Left kidney (tissue), 2 donors: ENCODE measurements around the gene OSBPL3. TPM values are rescaled to one million over a fixed set of nuclear protein-coding genes. Genes with fewer than 3 reads are reported as not detected.
A peak's percentile ranks its signal among the peaks of the same experiment; 100 is the strongest.
"Not testable (repeated sequence)": the region's sequence is repeated elsewhere in the genome, so short reads cannot be mapped to it uniquely, and the experiment has no call there.

ENCODE experiments used
- DNase-seq: peaks from one replicate; pipeline ENCODE4 v3.0.0-alpha.2; 2013
- polyA plus RNA-seq: library from polyadenylated mRNA; unstranded; fragments of 120-200 nt; gene quantifications from one replicate; pipeline ENCODE4 v1.2.1, GENCODE V29; 2013; ENCODE audit not compliant: insufficient read length

OSBPL3 gene
- polyA plus RNA-seq, 1 donor: 27.6 TPM

DNA sequence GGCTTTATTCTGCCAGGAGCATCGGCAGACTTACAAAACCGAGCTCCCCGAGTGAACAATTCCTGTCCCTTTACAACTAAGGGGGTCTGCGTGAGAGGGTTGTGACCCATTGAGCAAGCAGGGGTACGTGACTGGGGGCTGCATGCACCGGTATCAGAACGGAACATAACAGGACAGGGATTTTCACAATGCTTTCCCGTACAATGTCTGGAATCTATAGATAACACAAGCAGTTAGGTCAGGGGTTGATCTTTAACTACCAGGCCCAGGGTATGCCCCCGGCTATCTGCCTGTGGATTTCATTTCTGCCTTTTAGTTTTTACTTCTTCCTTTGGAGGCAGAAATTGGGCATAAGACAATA is 184.6 kb downstream of the OSBPL3 start:
- no peak for DNase-seq

GRCh38 chr7:24794751-24795406 is 185.1 kb downstream of the OSBPL3 start:
- not testable (repeated sequence) for DNase-seq

DNA sequence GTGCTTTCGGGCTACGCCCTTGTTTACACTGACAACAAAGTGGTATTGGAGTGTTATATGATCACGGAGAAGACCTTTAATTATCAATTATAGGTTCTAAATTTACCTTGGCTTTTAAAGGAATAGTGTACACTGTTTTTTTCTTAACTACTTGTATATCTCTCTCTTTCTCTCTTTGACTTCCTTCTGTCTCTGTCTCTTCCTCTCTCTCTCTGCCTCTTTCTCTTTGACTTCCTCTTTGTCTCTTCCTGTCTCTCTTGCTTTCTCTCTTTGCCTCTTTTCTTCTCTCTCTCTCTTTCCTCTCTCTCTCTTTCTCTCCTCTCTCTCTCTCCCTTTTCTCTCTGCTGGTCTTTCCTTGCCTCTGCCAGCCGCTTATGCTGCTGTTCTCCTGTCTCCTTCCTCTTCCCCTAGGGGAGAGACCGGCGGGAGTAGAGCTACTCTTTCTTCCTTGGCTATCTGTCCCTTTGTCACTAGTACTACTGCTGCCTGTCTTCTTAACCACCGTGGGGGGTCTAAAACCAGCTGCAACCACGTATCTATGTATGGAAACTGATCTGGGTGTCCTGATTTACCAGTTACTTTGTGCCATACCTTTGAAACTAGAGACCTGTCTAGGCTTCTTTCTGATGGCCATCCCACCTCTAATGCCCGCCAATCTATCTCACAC is 185.9 kb downstream of the OSBPL3 start:
- DNase-seq: no peak

DNA sequence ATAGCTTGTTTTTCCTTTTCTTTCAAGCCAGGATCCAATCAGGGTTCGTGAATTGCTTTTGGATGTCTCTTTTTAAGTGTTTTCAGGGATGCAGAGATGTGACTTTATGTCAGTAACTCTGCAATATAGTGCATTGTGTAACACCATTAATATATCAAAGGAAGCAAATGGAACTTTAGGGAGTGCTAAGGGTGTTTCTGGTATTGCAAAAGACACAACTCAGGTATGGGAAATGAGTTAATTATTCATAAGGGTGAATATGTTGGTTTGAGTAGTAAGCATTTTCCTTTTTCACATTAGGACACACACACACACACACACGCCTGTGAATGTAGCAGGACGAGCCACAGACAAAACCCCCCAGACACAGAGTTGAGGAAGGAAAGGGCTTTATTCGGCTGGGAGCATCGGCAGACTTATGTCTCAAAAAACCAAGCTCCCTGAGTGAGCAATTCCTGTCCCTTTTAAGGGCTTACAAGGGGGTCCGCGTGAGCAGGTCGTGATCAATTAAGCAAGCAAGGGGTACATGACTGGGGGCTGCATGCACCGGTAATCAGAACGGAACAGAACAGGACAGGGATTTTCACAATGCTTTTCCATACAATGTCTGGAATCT is 190.9 kb downstream of the OSBPL3 start:
- DNase-seq: no peak

- no peak for DNase-seq
Observed at GRCh38 chr7:24788075-24788474, 191.9 kb downstream of the OSBPL3 start.

DNA sequence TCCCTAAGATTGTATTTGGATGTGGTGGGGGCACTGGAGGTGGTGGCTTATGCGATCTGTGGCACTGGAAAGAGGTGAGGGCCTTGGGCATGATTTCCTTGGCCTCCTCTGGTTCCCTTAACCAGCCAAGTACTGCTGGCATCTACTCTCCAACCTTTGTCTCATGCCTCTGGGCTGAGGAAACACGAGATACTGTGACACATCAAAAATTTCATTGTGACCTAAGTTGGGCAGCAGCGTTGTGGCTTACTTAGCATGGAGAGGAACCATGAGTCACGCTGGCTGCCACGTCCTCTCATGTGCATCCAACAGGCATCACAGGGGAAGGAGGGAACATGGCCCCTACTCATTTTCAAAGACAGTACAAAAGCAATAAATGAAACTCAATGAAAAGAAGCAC is 193.0 kb downstream of the OSBPL3 start:
- no peak for DNase-seq

DNA sequence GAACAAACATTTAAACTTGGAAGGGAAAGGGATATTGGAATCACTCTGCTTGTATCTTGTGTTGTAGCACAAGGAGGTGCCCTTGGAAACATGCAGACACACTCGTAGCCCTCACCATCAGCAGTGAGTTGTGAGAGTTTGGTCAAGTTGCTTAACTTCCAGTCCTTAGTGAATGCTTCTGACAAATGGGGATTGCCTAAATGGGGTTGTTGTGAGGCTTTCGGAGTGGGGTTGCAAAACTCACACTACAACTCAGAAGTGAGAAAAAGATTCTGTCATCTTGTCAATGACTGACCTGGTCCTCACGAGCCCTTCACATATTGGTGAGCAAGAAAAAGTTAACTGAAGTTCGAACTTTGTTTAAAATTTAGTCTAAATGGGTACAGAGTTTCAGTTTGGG is 193.7 kb downstream of the OSBPL3 start:
- DNase-seq: no peak

DNA sequence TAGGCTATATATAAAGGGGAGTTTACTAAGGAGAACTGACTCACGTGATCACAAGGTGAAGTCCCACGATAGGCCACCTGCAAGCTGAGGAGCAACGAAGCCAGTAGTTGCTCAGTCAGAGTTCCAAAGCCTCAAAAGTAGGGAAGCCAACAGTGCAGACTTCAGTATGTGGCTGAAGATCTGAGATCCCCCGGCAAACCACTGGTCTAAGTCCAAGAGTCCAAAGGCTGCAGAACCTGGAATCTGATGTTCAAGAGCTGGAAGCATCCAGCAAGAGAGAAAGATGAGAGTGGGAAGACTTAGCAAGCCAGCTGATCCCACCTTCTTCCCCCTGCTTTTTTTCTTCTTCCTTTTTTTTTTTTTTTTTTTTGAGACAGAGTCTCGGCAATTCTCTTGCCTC is 195.7 kb downstream of the OSBPL3 start:
- DNase-seq: no peak

DNA sequence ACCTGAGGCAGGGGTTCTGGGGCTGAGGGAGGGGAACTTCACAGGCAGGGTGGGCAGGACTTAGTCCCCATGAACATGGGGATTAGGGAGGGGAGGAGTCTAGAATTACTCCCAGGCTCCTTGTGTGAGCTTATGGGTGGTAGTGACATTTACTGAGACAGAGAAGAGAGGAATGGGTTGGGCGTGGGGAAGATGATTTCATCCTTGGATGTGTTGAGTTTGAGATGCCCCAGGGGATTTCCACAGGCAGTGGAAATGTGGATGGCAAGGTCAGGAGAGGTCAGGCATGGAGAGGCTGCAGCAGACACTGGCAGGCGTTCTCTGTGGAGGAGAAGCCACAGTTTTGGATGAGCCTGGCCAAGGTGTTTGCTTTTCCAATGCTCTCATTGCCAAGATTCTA is 196.3 kb downstream of the OSBPL3 start:
- DNase-seq: no peak

- no peak for DNase-seq
Observed at GRCh38 chr7:24781106-24781505, 198.9 kb downstream of the OSBPL3 start.

DNA sequence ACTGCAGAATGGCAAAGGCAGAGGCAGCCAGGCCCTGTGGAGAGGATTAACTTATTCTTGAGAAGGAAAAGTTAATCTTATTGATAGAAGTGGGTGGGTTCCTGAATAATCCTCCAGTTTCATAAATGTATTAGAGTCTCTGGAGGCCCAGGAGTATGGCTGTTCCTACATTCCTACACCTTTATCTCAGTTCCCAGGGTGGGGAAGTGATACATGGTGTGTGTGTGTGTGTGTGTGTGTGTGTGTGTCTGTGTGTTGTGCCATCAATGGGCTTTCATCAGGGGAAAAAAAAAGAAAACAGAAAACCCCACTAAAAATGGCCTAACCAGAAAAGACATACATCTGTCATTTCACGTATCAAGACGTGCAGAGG is 200.7 kb downstream of the OSBPL3 start:
- DNase-seq: no peak

DNA sequence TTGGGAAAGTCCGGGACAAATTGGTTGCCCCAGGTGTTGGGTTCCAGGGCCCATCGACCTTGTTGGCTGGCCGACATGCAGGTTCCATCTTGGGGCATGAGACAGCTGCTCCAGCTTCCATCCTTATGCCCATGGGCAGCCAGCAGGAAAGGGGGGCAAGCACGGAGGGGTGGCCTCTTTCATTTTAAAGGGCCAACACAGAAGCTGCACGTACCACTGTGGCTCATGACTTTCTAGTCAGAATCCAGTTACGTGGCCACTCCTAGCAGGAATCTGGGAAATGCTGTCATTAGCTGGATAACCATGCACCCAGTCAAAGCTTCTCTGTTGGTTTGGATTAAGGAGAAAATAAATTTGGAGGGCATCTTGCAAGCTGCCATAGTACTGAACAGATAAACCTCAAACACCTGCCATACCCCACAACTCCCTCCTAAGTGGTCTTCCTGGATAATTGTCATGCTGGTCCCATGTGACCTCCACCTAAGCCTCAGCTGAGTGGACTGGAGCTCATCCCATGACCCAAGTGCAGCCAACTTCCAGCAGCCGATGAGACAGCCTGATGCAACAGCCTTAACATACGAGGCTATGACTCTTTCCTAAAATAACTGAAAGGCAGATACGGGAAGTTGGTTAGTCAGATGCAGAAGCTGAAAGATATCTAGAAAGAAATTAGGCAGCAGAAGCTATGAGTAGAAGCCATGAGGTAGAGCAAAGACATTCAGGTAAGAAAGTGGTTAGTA is 201.3 kb downstream of the OSBPL3 start:
- no peak for DNase-seq

DNA sequence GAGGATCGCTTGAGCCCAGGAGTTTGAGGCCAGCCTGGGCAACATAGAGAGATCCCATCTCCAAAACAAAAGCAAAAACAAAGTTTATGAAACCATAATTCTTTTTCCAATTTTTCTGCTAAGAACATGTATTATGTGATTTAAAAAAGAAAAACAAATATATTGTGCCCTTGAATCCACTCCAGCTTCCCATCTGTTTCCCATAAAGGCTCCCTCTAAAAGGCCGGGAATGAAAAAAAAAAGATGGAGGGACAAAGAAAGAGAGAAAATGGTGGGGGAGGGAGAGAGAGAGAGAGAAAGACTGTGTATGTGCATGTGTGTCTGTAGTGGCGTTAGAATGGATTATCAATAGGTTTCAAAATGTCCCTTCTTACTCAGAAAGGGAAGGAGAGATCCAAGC is 202.2 kb downstream of the OSBPL3 start:
- DNase-seq: no peak

DNA sequence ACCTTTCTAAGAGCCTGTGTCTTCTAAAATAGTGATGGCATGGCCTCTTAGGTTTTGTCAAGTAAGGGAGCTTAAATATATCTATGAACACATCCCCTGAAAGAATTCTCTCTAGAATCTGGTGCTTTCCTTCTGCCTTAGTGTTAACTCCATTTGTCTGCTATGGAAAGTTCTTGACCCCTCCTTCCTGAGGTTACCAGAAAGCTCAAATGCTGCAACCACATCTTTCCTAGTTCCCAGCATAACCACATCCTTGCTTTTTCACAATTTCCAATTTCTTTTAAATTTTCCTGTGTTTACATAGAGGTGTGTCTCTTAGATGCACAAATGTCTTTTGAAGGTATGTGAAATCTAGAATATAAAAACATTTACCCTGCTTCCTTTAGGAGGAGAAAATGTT is 206.3 kb downstream of the OSBPL3 start:
- no peak for DNase-seq

- no peak for DNase-seq
Observed at GRCh38 chr7:24769851-24770250, 210.1 kb downstream of the OSBPL3 start.

- DNase-seq: no peak
Observed at GRCh38 chr7:24769014-24769830, 210.8 kb downstream of the OSBPL3 start.

GRCh38 chr7:24767878-24768569 is 212.0 kb downstream of the OSBPL3 start:
- no peak for DNase-seq

DNA sequence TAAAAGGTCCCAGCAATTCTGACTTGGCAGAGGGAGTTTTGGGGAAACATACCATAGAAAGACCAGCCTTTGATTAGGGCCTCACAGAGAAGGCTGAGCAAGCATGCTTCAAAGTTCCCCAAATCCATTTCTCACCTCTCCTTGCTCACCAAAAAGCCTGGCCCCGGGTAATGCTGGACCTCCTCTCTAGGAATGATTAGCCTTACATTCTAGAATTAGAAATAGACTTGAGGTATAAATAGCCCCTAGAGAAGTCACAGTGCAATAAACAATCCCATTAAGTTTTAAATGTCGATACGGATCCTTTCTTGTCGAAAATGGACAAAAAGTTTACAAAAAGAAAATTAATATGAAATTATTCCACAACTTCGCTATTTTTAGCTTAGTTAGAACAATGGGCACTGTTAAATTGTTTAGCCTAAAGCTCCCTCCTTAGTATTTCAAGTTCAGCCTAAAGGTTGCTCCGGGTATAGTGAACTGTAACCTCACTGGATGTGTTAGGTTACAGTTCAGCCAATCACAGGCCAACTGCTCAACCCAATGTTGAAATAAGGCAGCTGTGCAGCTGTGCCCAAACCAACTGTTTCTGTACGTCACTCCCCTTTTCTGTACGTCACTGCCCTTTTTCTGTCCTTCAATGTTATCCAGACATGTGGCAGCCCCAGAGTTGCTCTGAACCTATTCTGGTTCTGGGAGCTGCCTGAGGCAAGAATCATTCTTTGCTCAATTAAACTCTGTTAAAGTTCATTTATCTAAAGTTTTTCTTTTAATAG is 214.8 kb downstream of the OSBPL3 start:
- DNase-seq: peak; percentile 20

GRCh38 chr7:24764011-24764410 is 216.0 kb downstream of the OSBPL3 start:
- no peak for DNase-seq

DNA sequence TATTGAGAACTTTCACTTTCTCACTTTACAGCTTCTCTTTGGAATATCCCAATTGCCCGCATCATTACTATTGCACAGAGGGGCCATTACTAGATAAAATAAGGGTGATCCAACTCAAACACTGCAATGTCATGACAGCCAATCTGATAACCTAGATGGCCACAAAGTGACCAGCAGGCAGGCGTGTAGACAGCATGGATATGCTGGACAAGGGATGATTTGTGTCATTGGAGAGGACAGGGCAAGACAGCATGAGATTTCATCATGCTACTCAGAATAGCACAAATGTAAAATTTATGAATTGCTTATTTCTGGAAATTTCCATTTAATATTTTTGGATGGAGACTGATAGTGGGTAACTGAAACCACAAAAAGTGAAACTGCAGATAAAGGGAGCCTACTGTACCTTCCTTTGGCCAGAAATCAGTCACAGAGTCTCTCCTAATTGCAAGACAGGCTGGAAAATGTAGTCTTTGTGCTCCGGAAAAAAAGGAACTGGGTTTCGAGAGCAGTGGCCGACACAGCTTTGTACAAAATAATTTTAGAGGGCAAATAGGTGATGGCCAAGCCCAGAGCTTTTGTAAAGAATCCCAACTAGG is 216.6 kb downstream of the OSBPL3 start:
- no peak for DNase-seq
